AG04449 (cell line): ENCODE measurements around the gene MAP1S.

Source experiments
- CTCF ChIA-PET: fragments of 350-600 bp; formaldehyde crosslinking; extraction: SDS; loops from one replicate; lab custom pipeline; 2021; ENCODE audit warnings: antibody characterized with exemption; lab: Yijun Ruan, JAX
- POLR2A ChIA-PET: fragments of 400-600, 350-600 bp; formaldehyde crosslinking; extraction: SDS; loops from one replicate; lab custom pipeline; 2020; ENCODE audit warnings: antibody characterized with exemption, inconsistent platforms; lab: Yijun Ruan, JAX
- DNase-seq: peaks from one replicate; pipeline ENCODE4 v3.0.0-alpha.2; 2010; ENCODE audit warnings: low read depth, low spot score
- H3K4me3 ChIP-seq: 2 replicates; pipeline ENCODE4 v1.5.1; 2011; ENCODE audit warnings: low read depth, mild to moderate bottlenecking, control low read depth, low read length
- TF ChIP-seq, protein P1 (sequence below): IDR thresholded peaks from one replicate; pipeline ENCODE4 v1.5.1; 2011; ENCODE audit warnings: mild to moderate bottlenecking, moderate library complexity, low read length, control low read depth, inconsistent platforms; ENCODE audit not compliant: insufficient read depth; ENCODE audit errors: missing control alignments

The MAP1S gene

DNA sequence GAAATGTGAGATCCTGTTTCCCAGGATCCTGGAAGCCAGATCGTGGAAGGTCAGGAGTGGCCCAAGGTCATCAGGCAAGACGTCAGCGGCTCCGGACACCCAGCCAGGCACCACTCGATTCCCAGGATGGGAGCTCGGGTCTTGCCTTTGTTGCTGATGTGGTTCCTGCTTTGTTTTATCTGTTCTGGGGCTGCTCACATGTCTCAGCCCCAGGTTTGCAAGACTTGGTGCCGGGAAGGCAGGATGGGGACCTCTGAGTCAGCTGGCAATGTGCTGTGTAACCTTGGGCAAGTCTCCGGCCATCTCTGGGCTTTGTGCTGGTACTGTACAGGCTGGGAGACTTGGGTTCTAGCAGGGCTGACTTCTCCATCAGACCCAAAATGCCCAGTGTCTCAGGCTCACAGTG, 30.6 kb downstream of the MAP1S start:
- DNase-seq: no peak
- ChIA-PET POLR2A (no interaction called here), CTCF (no interaction called here)
- TF ChIP-seq, protein P1, sequence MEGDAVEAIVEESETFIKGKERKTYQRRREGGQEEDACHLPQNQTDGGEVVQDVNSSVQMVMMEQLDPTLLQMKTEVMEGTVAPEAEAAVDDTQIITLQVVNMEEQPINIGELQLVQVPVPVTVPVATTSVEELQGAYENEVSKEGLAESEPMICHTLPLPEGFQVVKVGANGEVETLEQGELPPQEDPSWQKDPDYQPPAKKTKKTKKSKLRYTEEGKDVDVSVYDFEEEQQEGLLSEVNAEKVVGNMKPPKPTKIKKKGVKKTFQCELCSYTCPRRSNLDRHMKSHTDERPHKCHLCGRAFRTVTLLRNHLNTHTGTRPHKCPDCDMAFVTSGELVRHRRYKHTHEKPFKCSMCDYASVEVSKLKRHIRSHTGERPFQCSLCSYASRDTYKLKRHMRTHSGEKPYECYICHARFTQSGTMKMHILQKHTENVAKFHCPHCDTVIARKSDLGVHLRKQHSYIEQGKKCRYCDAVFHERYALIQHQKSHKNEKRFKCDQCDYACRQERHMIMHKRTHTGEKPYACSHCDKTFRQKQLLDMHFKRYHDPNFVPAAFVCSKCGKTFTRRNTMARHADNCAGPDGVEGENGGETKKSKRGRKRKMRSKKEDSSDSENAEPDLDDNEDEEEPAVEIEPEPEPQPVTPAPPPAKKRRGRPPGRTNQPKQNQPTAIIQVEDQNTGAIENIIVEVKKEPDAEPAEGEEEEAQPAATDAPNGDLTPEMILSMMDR: no peak
- H3K4me3 ChIP-seq: no peak overlapping the region

GRCh38 chr19:17751103-17751911, 32.0 kb downstream of the MAP1S start, which contains the start of gene FCHO1:
FCHO1 (plus strand) TSS chr19:17751477; CDS start chr19:17755165, 3,688 bp downstream.
- ChIA-PET POLR2A (no interaction called here), CTCF (interaction anchor here (1.0 to 1.4 kb wide), 2 partner anchors 12 to 15 kb away, joined by 4 read pairs; no protein-coding TSS in a partner anchor)
- TF ChIP-seq, protein P1: no peak
- H3K4me3 ChIP-seq: no peak within 1 kb of the TSS
- DNase-seq: no peak

DNA sequence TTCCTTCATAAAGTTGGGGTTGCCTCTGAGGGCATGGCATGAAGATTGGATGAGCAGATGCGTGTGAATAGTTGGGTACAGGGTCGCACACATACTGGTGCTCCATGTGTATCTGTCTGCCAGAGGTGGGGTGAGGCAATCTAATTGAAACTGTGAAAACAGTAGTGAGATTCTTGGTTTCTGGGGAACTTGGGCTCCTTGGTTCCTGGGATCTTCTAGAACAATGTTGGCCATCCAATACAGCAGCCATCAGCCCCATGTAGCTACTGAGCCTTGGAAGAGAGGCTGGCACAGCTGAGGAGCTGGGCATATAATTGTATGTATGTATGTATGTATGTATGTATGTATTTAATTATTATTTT, 32.6 kb downstream of the MAP1S start:
- no peak overlapping the region for H3K4me3 ChIP-seq
- POLR2A ChIA-PET: no interaction called here
- DNase-seq: no peak
- CTCF ChIA-PET: interaction anchor here (1.4 kb wide), 1 partner anchor 11 kb away, joined by 4 read pairs; no protein-coding TSS in a partner anchor
- TF ChIP-seq, protein P1: no peak

DNA sequence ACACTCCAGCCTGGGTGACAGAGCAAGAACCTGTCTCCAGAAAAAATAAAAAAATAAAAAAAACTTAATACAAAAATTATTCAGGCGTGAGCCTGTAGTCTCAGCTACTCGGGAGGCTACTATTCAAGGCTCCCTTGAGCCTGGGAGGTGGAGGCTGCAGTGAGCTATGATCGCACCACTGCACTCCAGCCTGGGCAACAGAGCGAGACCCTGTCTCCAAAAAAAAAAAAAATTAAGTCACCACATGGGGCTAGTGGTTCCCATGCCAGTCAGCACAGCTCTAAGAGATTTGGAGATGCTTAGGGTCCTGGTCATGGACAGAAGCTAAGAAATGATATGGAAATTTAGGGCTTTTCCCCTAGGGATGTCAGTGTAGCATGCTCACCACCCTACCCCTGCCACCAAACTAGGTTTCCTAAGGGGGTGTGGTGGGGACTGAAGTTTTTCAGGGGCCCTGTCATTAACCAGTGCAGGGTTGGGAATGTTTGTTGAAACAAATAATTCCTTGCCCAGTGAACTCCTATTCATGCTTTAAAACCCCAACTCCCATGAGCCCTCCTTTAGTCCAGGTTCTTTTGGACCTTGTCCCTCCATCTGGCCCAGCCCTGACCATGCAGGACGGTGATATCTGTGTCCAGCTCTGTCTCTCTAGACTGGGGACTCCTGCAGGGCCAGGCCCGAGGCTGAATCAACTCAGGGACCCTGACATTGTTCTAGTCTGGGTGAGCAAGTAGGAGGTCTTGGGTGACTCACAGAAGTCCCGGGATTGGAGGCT, 33.8 kb downstream of the MAP1S start:
- DNase-seq: no peak
- TF ChIP-seq, protein P1: no peak
- CTCF ChIA-PET: interaction anchor here (0.8 to 2.7 kb wide), 4 partner anchors 10 to 23 kb away, joined by 3 to 18 read pairs (median 4); no protein-coding TSS in a partner anchor
- no peak overlapping the region for H3K4me3 ChIP-seq
- POLR2A ChIA-PET: no interaction called here

DNA sequence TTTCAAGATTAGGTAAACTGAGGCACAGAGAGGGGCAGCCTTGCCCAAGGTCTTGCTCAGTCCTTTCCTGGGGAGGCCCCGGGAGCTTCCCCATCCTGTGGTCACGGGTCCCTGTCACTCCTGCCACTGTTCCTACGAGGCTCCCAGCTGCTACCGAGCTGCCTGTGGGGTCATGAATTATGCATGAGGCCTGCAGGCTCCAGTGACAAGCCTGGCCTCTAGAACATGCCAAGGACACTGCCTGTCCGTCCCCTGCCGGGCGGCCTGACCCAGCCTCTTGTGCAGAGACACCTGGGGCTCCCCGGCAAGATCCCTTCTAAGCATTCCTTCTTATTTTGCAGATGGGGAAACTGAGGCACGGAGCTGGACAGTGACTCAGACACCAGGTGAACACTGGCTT, 34.7 kb downstream of the MAP1S start:
- POLR2A ChIA-PET: no interaction called here
- DNase-seq: no peak
- CTCF ChIA-PET: interaction anchor here (0.8 to 2.7 kb wide), 4 partner anchors 12 to 47 kb away, joined by 3 to 18 read pairs (median 4); no protein-coding TSS in a partner anchor
- TF ChIP-seq, protein P1: no peak
- no peak overlapping the region for H3K4me3 ChIP-seq
